Cerebellar nuclear complex (tissue), 1 donor: ENCODE data around the gene C4orf51.
"Not testable (repeated sequence)": the region's sequence is repeated elsewhere in the genome, so short reads cannot be mapped to it uniquely, and the experiment has no call there.

ENCODE experiments used
- DNase-seq, 2 experiments: peaks; one replicate each; lab custom pipeline; 2025; lab: John Stamatoyannopoulos, UW

C4orf51 gene

DNA sequence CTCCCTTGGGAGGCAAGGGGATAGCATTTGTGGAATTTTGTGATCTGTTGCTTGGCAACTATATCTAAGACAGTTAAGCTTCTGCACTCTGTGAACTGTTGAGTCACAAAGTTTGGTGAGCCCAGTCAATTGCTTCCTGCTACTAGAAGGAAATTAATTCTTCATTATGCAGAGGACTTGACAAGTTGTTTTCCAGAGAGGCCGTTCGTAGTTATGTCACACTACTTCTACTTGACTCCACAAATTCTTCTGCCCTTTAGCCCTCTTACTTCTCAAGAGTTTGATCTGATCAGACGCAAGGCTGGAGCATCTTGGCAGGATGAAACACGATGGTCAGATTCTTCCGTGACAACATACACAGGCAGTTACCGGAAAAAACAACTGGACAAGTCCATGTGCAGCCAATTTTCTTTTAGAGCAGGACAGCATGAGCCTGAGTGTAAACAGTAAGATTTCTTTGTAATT is at the start of gene C4orf51:
TSS of gene C4orf51 (plus strand) at position 156 of the 465 bp plus-strand sequence. CDS start at position 214, 58 bp downstream.
- no peak for DNase-seq

DNA sequence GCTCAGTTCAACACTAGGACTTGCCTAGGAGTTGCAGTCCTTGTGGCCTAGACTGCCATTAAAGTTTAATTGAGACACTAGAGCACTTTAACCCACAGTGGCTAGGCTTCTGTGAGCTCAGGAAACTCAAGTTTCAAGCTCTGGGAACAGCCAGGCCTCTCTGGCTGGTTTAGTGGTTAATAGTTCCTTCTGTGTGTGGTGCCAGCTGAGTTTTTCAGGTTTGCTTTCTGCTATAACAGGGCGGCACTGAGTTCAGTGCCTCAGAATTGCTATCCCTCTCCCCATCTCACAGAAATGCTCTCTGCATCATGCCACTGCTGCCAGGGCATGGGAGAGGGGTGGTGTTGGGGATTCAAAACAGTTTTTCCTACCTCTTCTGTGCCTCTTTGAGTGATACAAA is 44.8 kb upstream of the C4orf51 start:
- no peak for DNase-seq

DNA sequence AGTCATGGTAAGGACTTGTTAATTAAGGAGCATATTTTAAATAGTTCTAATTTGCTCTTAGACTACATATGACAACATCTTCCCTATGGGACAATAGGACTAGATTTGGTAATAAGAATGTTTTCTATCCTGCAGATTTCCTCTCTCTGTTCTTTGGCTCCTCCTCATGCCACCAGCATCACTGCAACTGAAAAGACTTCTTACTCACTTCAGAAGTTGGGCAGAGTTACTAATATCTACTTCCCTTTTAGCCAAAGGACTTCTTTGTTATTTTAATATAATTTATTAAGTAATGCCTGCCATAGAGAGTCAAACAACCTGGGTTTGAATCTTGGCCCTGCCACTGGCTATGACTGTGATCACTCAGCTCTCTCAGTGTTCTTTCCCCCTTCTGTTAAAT is 44.3 kb upstream of the C4orf51 start:
- DNase-seq: no peak

DNA sequence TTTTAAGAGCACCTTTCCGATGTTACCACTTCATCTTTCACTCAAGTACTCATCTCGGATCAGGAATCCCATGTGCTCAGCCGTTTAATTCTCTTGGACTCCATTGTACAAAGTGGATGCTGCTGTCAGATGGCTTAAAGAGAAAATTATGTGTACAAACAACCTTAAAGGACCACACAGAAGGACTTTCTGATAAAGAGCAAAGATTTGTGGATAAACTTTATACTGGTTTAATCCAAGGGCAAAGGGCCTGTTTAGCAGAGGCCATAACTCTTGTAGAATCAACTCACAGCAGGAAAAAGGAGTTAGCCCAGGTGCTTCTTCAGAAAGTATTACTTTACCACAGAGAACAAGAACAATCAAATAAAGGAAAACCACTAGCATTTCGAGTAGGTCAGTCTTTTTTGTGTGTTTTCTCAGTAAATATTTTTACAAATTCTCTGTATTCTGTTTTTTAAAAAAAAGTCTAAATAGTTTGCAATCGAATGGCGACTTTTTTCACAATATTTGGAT is 40.7 kb upstream of the C4orf51 start:
- no peak for DNase-seq

DNA sequence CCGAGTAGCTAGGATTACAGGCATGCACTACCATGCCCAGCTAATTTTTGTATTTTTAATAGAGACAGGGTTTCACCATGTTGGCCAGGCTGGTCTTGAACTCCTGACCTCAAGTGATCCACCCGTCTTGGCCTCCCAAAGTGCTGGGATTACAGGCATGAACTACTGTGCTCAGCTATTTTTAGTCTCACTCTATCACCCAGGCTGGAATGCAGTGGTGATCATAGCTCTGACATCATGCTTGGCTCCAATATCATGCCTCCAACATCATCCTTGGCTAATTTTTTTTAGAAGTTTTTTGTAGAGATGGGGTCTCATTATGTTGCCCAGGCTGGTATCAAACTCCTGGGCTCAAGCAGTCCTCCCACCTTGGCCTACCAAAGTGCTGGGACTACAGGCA is 39.7 kb upstream of the C4orf51 start:
- not testable (repeated sequence) for DNase-seq

DNA sequence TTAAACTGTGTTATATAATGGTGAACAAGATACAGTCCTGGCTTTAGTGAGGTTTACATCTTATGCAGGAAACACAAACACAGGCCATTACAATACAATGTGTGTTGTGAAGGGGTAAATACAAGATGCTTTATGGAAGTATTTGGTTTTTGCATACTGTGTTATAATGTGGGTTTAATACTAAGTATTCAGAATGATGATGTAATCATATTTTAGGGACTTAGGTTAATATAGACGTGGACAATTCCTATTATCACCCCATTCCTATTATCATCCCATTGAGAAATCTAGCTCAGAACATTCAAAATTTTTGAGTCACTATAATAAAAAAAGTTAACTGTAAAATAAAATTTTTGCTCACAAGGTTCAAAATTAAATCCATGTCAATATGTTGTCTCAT is 36.7 kb upstream of the C4orf51 start:
- DNase-seq: no peak

DNA sequence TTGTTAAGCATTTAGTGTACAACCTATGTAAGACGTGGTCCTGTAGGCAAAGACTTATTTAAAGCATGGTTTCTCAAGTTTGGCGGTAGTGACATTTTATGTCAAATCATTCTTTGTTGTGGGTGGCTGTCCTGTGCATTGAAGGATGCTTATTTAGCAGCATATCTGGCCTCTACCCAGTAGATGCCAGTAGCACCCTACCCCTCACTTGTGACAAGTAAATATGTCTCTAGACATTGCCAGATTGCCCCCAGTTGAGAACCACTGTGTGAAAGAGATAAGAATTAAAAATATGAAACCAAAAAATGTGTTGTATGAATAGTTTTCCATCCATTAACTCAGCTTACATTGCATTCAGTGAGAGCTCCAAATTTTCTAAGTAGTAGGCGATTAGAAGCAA is 35.2 kb upstream of the C4orf51 start:
- DNase-seq: no peak

DNA sequence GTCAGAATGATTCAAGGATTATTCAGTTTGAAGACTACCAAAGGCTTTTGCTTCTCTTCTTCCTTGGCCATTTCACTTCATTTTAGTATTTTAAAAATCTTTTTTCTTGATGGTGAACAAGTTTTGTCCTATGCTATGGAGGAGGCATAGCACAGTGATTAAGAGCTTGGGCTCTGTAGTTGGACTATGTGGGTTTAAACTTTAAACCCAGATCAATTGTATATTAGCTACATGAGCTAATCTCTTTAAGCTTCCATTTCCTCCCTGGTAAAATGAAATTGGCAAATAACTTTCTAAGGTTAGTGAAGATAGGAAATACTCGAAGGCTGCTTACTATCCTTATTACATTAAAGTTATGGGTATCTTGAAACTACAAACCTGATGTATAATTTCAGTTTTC is 23.8 kb upstream of the C4orf51 start:
- no peak for DNase-seq

DNA sequence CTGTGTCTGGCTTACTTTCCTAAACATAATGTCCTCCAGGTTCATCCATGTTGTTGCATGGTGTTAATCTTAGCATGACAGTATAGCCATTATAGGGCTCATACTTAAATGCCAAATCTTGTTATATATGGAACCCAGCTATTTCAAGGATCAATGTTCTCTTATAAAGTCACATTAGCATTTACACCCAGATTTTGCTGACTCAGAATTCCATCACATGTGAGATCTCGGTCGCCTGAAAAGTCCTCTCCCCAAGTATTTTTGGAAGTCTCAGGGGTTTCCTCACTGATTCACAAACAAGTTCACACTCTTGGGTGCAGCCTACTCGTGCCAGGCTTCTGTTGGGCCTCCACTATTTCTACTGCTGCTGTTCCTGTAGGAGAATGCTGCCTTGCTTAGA is 19.9 kb upstream of the C4orf51 start:
- no peak for DNase-seq

DNA sequence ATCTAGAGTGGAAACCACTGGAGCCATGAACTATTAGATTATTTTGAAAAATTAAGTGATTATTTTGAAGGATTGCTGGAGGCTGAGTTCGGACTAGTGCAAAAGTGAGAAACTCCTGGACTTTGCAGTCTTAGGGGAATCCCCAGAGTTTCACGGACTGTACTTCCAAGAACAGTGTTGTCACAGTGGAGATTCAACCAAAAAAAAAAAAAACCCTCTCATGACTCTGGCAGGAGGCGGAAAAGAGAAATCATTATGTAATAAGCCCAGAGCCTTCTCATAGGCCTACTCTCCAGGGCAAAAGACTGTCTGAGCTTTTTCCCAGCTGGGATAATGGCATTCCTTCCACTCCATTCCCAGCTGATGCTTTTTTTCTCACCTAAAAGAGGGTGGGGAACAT is 16.8 kb upstream of the C4orf51 start:
- no peak for DNase-seq

DNA sequence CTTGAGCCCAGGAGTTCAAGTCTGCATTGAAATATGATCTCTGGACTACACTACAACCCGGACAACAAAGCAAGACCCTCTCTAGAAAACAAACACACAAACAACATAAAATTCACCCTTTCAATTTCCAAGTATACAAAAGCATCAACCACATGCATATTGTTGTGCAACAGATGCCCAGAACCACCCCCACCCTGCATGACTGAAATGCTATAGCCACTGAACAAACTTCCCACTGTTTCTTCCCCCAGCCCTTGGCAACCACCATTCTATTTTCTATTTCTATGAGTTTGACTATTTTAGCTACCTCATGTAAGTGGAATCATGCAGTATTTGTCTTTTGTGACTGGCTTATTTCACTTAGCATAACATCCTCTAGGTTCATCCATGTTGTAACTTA is 14.2 kb upstream of the C4orf51 start:
- no peak for DNase-seq

DNA sequence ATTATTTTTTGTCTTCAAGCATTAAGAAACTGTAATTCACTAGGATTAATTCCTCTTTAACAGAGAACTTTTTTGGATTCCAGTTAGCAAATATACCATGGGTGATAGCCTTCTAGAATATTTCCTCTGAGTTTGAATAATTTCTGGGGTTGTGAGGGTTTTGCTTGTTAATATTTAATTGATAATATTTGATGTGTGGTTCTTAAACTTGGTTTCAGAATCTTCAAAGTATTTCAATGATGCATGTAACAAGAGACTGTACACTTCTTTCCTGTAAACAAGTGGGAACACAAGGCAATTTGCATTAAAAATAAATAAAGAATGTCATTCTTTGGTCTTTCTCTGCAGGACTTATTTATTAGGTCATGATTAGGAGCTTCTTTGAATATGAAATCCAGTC is 9.5 kb upstream of the C4orf51 start:
- no peak for DNase-seq

DNA sequence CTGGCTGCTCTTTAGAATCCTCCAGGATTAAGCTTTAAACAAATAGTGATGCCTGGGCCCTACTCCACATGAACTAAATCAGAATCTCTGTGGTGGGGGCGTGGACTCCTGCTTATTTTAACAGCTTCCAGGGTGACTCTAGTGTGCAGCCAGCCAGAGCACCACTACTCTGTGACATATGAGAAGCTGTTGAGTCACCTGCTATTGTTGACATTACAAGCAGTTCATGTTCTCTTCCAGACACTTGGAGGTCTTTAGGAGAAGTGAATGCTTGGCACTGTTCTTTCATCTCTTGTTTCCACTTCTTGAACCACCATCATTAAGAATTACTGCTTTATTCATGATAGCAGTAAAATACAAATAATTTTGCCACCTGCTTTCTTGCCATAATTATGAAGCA is 426 bp upstream of the C4orf51 start:
- no peak for DNase-seq

DNA sequence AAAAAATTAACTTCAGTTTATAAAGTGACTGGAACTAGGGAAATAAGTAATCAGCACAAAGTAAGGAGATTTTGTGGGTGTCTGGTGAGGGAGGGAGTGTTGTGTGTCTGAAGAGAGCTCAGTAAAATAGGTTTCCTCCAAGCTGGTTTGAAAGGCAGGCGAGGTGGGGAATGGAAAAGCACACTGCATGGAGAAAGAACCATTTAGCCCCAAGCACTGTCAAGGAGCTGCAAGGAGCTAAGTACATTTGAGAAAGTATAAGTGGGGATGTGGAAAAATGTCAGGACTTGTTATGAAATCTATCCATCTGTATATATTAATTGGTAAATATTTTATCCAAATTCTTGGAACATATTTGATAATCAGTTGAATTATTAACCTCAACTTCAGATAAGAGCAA is 956 bp downstream of the C4orf51 start:
- DNase-seq: no peak

DNA sequence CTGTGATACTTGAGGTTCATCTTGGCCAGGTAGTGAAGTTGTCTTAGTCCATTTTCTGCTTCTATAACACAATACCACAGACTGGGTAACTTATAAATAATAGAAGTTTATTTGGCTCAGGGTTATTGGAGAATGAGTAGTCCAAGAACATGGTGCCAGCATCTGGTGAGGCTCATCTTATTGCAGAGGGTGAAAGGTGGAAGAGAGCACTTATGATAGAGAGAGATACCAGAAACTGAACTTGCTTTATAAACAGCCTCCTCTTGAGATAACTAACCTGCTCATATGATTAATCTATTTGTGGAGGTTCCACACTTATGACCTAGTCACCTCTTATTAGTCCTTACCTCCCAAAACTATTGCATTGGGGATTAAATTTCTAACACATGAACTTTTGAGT is 1.6 kb downstream of the C4orf51 start:
- no peak for DNase-seq

DNA sequence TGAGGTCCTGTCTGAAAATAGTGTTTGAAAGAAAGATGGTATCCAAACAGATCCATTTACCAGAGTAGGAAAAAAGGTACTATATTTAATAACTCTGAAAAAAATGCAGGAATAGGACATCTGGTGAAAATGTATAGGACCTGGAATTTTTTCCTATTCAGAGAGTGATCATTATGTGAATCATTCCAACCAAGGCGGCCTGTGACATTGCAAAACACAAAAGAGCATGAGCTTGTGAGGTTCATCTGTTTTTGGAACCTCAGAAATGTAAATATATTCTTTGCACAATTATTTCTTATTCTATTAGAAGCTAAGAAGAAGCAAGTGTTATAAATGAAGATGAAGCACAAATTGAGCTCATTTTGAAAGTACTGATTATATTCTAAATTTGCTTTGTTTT is 2.0 kb downstream of the C4orf51 start:
- no peak for DNase-seq

DNA sequence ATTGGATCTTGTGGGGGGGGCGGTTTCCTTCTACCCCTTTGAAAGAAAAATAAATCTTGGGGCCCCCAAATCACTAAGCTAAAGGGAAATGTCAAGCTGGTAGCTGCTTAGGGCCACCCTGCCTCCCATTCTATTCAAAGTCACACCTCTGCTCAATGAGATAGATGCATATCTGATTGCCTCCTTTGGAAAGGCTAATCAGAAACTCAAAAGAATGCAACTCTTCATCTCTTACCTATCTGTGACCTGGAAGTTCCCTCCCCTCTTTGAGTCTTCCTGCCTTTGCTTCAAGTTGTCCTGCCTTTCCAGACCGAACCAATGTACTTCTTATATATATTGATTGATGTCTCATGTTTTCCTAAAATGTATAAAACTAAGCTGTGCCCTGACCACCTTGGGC is 7.0 kb downstream of the C4orf51 start:
- no peak for DNase-seq

DNA sequence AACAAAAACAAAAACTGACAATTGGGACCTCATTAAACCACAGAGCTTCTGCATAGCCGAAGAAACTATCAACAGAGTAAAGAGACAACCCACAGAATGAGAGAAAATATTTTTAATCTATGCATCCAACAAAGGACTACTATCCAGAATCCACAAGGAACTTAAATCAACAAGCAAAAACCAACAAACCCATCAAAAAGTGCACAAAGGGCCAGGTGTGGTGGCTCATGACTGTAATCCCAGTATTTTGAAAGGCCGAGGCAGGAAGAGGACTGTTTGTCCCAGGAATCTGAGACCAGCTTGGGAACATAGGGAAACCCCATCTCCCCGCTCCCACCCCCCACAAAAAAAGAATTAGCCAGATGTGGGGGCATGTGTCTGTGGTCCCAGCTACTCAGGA is 10.7 kb downstream of the C4orf51 start:
- DNase-seq: no peak

DNA sequence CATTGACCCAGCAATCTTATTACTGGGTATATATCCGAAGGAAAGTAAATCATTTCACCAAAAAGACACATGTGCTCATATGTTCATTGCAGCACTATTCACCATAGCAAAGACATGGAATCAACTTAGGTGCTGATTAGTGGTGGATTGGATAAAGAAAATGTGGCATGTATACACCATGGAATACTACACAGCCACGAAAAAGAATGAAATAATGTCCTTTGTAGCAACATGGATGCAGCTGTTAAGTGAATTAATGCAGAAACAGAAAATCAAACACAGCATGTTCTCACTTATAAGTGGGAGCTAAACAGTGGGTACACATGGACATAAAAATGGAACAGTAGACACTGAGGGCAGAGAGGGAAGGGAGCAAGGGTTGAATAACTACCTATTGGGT is 11.5 kb downstream of the C4orf51 start:
- DNase-seq: not testable (repeated sequence)

DNA sequence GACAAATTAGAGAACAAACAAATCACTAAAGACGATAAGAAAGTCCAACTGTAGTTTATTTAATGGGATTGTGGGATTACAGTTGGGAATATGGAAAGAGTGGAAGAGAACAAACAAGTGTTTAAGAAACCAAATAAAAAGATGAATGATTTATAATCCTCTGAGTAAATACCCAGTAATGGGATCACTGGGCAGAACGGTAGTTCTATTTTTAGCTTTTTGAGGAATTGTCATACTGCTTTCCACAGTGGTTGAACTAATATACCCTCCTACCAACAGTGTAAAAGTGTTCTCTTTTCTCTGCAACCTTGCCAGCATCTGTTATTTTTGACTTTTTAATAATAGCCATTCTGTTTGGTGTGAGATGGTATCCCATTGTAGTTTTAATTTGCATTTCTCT is 15.0 kb downstream of the C4orf51 start:
- DNase-seq: no peak

DNA sequence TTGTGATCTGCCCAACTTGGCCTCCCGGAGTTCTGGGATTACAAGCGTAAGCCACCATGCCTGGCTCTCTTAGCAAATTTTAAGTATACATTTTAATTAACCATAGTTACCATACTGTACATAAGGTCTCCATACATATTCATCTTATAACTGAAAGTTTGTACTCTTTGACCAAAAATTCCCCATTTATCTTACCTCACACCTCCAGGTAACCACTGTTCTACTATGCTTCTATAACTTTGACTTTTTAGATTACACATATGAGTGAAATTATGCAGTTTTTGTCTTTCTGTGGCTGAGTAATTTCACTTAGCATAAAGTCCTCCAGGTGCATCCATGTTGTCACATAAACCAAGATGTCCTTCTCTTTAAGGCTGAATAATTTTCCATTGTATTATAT is 17.4 kb downstream of the C4orf51 start:
- DNase-seq: no peak

DNA sequence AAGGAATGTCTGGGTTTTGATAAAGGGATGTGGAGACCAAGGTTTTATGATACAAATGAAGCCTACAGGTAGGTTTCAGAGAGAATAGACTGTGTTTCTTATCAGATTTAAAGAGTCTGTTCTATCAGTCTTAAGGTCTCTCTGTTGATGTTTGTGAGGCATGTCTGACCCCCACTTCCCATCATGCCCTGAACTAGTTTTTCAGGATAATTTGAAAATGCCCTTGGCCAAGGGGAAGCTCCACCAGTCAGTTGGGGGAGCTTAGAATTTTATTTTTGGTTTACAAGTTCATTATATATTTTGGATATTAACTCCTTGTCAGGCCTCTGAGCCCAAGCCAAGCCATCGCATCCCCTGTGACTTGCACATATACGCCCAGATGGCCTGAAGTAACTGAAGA is 18.6 kb downstream of the C4orf51 start:
- no peak for DNase-seq

DNA sequence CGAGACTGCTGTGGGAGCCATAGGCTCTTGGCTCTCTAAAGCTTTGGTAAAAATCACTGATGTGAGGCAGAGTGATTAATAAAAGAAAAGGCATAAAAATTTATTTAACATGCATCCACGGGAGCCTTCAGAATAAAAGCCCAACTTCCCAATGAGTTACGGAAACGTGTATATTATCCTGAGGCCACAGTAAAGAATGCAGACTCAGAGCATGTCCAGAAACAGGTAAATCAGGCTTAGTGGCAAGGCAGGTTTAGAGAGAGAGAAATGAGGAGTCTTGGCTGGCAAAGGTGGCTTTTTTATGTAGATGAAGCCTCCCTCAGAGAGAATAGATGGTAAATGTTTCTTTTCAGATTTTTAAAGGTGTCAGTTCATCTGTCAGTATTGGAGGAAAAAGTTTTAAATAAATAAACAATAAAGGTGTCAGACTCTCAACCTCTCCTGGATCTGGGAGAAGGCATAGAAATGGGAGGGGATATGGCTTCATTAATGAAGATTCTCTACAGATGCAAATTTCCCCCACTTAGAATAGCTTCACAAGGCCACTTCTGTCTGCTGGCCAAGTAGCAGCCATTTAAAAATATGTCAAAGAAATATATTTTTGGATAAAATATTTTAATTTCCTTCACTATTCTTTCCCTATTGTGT is 24.0 kb downstream of the C4orf51 start:
- no peak for DNase-seq

DNA sequence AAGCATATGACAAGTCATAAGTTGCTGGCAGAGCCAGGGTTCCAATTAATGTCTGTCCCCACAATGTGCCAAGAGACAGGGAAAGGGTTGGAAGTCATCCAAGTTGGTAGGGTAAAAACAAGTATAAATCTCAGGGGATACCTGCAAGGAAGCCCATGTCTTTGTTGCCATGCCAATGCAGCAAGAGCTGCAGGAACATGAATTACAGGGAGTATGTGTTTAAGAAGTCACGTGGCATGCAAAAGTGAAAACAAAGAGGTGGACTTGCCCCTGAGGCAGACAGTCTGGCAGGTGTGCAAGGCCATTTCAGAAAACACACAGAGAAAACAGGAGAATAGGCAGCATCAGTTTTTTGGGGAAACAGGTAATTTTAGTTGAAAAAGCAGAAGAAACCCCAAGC is 29.4 kb downstream of the C4orf51 start:
- no peak for DNase-seq
